HepG2 (cell line): ENCODE measurements around the gene SIAH2. TPM values are rescaled to one million over a fixed set of nuclear protein-coding genes. Genes with fewer than 3 reads are reported as not detected.
A peak's percentile ranks its signal among the peaks of the same experiment; 100 is the strongest.

Experiments used
- FLYWCH1 ChIP-seq: sonication (generic); formaldehyde crosslinking; IDR thresholded peaks from 2 replicates; pipeline ENCODE4 v1.8.1; 2023; ENCODE audit warnings: mild to moderate bottlenecking, missing genetic modification reagents
- FOSL2 ChIP-seq: sonication (generic); formaldehyde crosslinking; IDR thresholded peaks from 2 replicates; pipeline ENCODE4 v1.4.0; 2020; ENCODE audit warnings: missing genetic modification reagents
- GFI1 ChIP-seq: sonication (generic); formaldehyde crosslinking; IDR thresholded peaks from 2 replicates; pipeline ENCODE4 v1.5.0; 2020; ENCODE audit warnings: missing genetic modification reagents, mild to moderate bottlenecking, borderline replicate concordance
- GPBP1L1 ChIP-seq: sonication (generic); formaldehyde crosslinking; IDR thresholded peaks from 2 replicates; pipeline ENCODE4 v1.5.0; 2020; ENCODE audit warnings: mild to moderate bottlenecking, missing genetic modification reagents
- KLF16 ChIP-seq, 2 experiments: sonication (generic) in 1 of 2; formaldehyde crosslinking in 1 of 2; IDR thresholded peaks; 2 replicates each; pipeline versions ENCODE4 v1.6.1 to v1.8.0; 2016 to 2023; ENCODE audit warnings: missing genetic modification reagents in 2 of 2, missing compliant biosample characterization in 1 of 2
- KMT2A ChIP-seq: sonication (generic); formaldehyde crosslinking; IDR thresholded peaks from 2 replicates; pipeline ENCODE4 v1.4.0; 2020; ENCODE audit warnings: missing genetic modification reagents
- KMT2B ChIP-seq: IDR thresholded peaks from 2 replicates; pipeline ENCODE4 v1.6.1; 2016; ENCODE audit warnings: missing genetic modification reagents, missing compliant biosample characterization
- NFKBIZ ChIP-seq: IDR thresholded peaks from 2 replicates; pipeline ENCODE4 v1.6.1; 2018; ENCODE audit warnings: missing genetic modification reagents, missing compliant biosample characterization
- PAWR ChIP-seq: sonication (generic); formaldehyde crosslinking; IDR thresholded peaks from 2 replicates; pipeline ENCODE4 v1.4.0; 2020; ENCODE audit warnings: missing genetic modification reagents, mild to moderate bottlenecking, borderline replicate concordance
- PAXIP1 ChIP-seq: sonication (generic); formaldehyde crosslinking; conservative IDR thresholded peaks from 2 replicates; pipeline ENCODE4 v1.4.0; 2020; ENCODE audit warnings: mild to moderate bottlenecking, missing genetic modification reagents, moderate library complexity
- POLR2A ChIP-seq, 2 experiments: IDR thresholded peaks; 2 replicates each; pipeline ENCODE4 v1.6.1; 2011; ENCODE audit warnings: low read depth in 2 of 2, low read length in 2 of 2, mild to moderate bottlenecking in 1 of 2, moderate library complexity in 1 of 2; ENCODE audit not compliant: insufficient read depth in 1 of 2
- REPIN1 ChIP-seq: sonication (generic); formaldehyde crosslinking; IDR thresholded peaks from 2 replicates; pipeline ENCODE4 v1.8.0; 2022; ENCODE audit warnings: missing genetic modification reagents, low read depth, mild to moderate bottlenecking, borderline replicate concordance
- SNAPC5 ChIP-seq: sonication (generic); formaldehyde crosslinking; IDR thresholded peaks from 2 replicates; pipeline ENCODE4 v1.8.1; 2023; ENCODE audit warnings: mild to moderate bottlenecking, missing genetic modification reagents, borderline replicate concordance
- SP2 ChIP-seq: sonication (generic); formaldehyde crosslinking; IDR thresholded peaks from 2 replicates; pipeline ENCODE4 v1.5.1; 2020; ENCODE audit warnings: mild to moderate bottlenecking, missing genetic modification reagents
- TSC22D2 ChIP-seq: sonication (generic); formaldehyde crosslinking; IDR thresholded peaks from 2 replicates; pipeline ENCODE4 v1.5.1; 2020; ENCODE audit warnings: missing genetic modification reagents, mild to moderate bottlenecking, borderline replicate concordance
- ZNF160 ChIP-seq: sonication (generic); formaldehyde crosslinking; IDR thresholded peaks from 2 replicates; pipeline ENCODE4 v1.8.0; 2022; ENCODE audit warnings: mild to moderate bottlenecking, inconsistent platforms, missing genetic modification reagents
- ZNF260 ChIP-seq: sonication (generic); formaldehyde crosslinking; IDR thresholded peaks from 2 replicates; pipeline ENCODE4 v1.4.0; 2020; ENCODE audit warnings: missing genetic modification reagents, low read depth, mild to moderate bottlenecking, borderline replicate concordance
- ZNF614 ChIP-seq: IDR thresholded peaks from 2 replicates; pipeline ENCODE4 v1.6.1; 2018; ENCODE audit warnings: missing biosample characterization, missing genetic modification reagents, inconsistent platforms, borderline replicate concordance
- ZNF800 ChIP-seq: sonication (generic); formaldehyde crosslinking; IDR thresholded peaks from 2 replicates; pipeline ENCODE4 v1.4.0; 2020; ENCODE audit warnings: missing genetic modification reagents
- ZSCAN30 ChIP-seq: sonication (generic); formaldehyde crosslinking; IDR thresholded peaks from 2 replicates; pipeline ENCODE4 v1.5.0; 2020; ENCODE audit warnings: mild to moderate bottlenecking, missing genetic modification reagents
- polyA plus RNA-seq, 8 experiments: library from polyadenylated mRNA; depleted of rRNA in 3 of 8; stranded (reverse) in 7 of 8; unstranded in 1 of 8; fragments of >200 nt; fragmentation: Illumina TruSeq in 4 of 8; extraction: Trizol in 4 of 8; gene quantifications; 2 replicates each; pipeline versions ENCODE4 v1.2.1 to v1.2.3, GENCODE V29; 2011 to 2016; ENCODE audit warnings: low read depth in 4 of 8, missing spikeins in 1 of 8, mixed read lengths in 1 of 8; ENCODE audit not compliant: insufficient read depth in 1 of 8
- total RNA-seq, 5 experiments: library from RNA; depleted of rRNA; stranded (reverse); fragments of >200 nt; fragmentation: Illumina TruSeq; extraction: Trizol; gene quantifications; 2 replicates each; pipeline ENCODE4 v1.2.3, GENCODE V29; 2016; ENCODE audit warnings: low read depth in 1 of 5

SIAH2 gene
- total and polyA plus RNA-seq, 2 of the 13 experiments (the other 11 are each of a cell fraction or from before 2014, with no cell fraction given): 71.8 to 117 TPM

GRCh38 chr3:150763841-150764483 lies 993 bp upstream of the SIAH2 start (continued):
- TF ChIP-seq GFI1 (CRISPR knock-in tag): no peak
- peak; percentile 74 for TF ChIP-seq KMT2A (CRISPR knock-in tag)
- TF ChIP-seq ZNF160 (CRISPR knock-in tag): no peak
- no peak for TF ChIP-seq ZNF260
- TF ChIP-seq GPBP1L1 (CRISPR knock-in tag): no peak
- no peak for TF ChIP-seq FOSL2 (CRISPR knock-in tag)
- TF ChIP-seq KLF16 (CRISPR knock-in tag; IDR thresholded peaks at IDR 0.05): 0 out of 4 replicates have a peak, but pooled peaks of 1 of the 2 experiments have one; percentile 11
- TF ChIP-seq REPIN1 (CRISPR knock-in tag): 0 out of 2 replicates have a peak, but pooled peaks have one; percentile 35
- 0 out of 2 replicates have a peak, but pooled peaks have one; percentile 21 for TF ChIP-seq NFKBIZ
- TF ChIP-seq SNAPC5 (CRISPR knock-in tag): 0 out of 2 replicates have a peak, but pooled peaks have one; percentile 72
- no peak for TF ChIP-seq ZNF800 (CRISPR knock-in tag)
- TF ChIP-seq KMT2B (CRISPR knock-in tag): peak; percentile 9; the same call in 1 of the 2 replicates
- TF ChIP-seq ZSCAN30 (CRISPR knock-in tag): 0 out of 2 replicates have a peak, but pooled peaks have one; percentile 40
- no peak for TF ChIP-seq FLYWCH1
- peak in 1 of 2 experiments; percentile 82; a peak in 2 of 4 replicates for TF ChIP-seq POLR2A (IDR thresholded peaks at IDR 0.05; ENCODE audit: insufficient read depth in 1 of 2, low read depth in 2 of 2, low read length in 2 of 2)
- no peak for TF ChIP-seq TSC22D2
- TF ChIP-seq ZNF614: peak; percentile 72; the same call in 1 of the 2 replicates
- TF ChIP-seq PAXIP1: no peak; the same call in 1 of the 2 replicates
- no peak for TF ChIP-seq SP2 (CRISPR knock-in tag)
- TF ChIP-seq PAWR (CRISPR knock-in tag): no peak
